HUDEP-2 (cell line): ENCODE results near the gene SERPINI2.

Experiments used
- DNase-seq, 76 experiments: peaks; one replicate each; lab custom pipeline; 2025; ENCODE audit not compliant: unreplicated experiment in 76 of 76; lab: John Stamatoyannopoulos, UW

SERPINI2 gene

GRCh38 chr3:167473863-167474262 is at the start of gene SERPINI2:
Gene SERPINI2, minus strand, starts transcription at chr3:167474042. Its CDS starts 2,208 bp downstream, at chr3:167471834.
- DNase-seq = no peak

- no peak for DNase-seq
These were observed 47.1 kb upstream of the SERPINI2 start for GRCh38 chr3:167521006-167521355.

- no peak for DNase-seq
These were observed 46.6 kb upstream of the SERPINI2 start for GRCh38 chr3:167520266-167521005.

GRCh38 chr3:167507954-167508353 is 34.1 kb upstream of the SERPINI2 start:
- DNase-seq = no peak

- no peak for DNase-seq
These were observed 28.6 kb upstream of the SERPINI2 start for GRCh38 chr3:167502401-167502800.

GRCh38 chr3:167501941-167502340 is 28.1 kb upstream of the SERPINI2 start:
- DNase-seq = no peak

GRCh38 chr3:167497903-167498302 is 24.1 kb upstream of the SERPINI2 start:
- no peak for DNase-seq

GRCh38 chr3:167493244-167493643 is 19.4 kb upstream of the SERPINI2 start:
- DNase-seq = peak in 7 of 76 experiments; percentile 0 to 29 (median 8)

GRCh38 chr3:167491621-167492020 is 17.8 kb upstream of the SERPINI2 start:
- no peak for DNase-seq

GRCh38 chr3:167489571-167489970 is 15.7 kb upstream of the SERPINI2 start:
- no peak for DNase-seq

GRCh38 chr3:167487556-167487955 is 13.7 kb upstream of the SERPINI2 start:
- DNase-seq = no peak

GRCh38 chr3:167484551-167484950 is 10.7 kb upstream of the SERPINI2 start:
- DNase-seq = no peak

GRCh38 chr3:167483708-167484475 is 10.1 kb upstream of the SERPINI2 start:
- no peak for DNase-seq

- DNase-seq = no peak
These were observed 7.3 kb upstream of the SERPINI2 start for GRCh38 chr3:167481164-167481563.

GRCh38 chr3:167480748-167481147 is 6.9 kb upstream of the SERPINI2 start:
- no peak for DNase-seq

- no peak for DNase-seq
These were observed 4.5 kb downstream of the SERPINI2 start for GRCh38 chr3:167469381-167469780.

GRCh38 chr3:167467848-167468611 is 5.8 kb downstream of the SERPINI2 start:
- no peak for DNase-seq

GRCh38 chr3:167466966-167467365 is 6.9 kb downstream of the SERPINI2 start:
- no peak for DNase-seq

- no peak for DNase-seq
These were observed 17.6 kb downstream of the SERPINI2 start for GRCh38 chr3:167456157-167456799.

GRCh38 chr3:167453815-167454214 is 20.0 kb downstream of the SERPINI2 start:
- DNase-seq = no peak

GRCh38 chr3:167451282-167451681 is 22.6 kb downstream of the SERPINI2 start:
- DNase-seq = no peak
